Measurements from ENCODE around the gene ARHGAP26.

ARHGAP26 gene

DNA sequence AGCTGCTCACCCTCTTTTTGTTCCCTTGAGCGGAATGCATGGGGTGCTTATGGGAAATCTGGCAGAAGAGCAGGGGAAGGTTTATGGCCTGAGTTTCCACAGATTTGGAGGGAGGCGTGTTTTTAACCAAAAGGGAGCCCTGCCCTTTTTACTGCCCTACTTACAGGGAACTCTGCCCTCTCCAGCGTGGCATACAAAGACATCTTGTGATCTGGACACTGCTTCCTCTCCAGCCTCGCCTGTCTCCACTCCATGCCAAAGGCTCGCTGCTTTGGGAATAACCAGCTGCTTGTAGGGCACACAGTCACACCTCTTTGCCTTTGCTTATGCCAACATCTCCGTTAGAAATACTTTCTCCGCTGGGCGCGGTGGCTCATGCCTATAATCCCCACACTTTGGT is 314.2 kb downstream of the ARHGAP26 start:
- TF ChIP-seq, protein P1, sequence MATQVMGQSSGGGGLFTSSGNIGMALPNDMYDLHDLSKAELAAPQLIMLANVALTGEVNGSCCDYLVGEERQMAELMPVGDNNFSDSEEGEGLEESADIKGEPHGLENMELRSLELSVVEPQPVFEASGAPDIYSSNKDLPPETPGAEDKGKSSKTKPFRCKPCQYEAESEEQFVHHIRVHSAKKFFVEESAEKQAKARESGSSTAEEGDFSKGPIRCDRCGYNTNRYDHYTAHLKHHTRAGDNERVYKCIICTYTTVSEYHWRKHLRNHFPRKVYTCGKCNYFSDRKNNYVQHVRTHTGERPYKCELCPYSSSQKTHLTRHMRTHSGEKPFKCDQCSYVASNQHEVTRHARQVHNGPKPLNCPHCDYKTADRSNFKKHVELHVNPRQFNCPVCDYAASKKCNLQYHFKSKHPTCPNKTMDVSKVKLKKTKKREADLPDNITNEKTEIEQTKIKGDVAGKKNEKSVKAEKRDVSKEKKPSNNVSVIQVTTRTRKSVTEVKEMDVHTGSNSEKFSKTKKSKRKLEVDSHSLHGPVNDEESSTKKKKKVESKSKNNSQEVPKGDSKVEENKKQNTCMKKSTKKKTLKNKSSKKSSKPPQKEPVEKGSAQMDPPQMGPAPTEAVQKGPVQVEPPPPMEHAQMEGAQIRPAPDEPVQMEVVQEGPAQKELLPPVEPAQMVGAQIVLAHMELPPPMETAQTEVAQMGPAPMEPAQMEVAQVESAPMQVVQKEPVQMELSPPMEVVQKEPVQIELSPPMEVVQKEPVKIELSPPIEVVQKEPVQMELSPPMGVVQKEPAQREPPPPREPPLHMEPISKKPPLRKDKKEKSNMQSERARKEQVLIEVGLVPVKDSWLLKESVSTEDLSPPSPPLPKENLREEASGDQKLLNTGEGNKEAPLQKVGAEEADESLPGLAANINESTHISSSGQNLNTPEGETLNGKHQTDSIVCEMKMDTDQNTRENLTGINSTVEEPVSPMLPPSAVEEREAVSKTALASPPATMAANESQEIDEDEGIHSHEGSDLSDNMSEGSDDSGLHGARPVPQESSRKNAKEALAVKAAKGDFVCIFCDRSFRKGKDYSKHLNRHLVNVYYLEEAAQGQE (IDR thresholded peaks at IDR 0.05; ENCODE audit: insufficient read depth in 1 of 2, low read depth in 2 of 2, low read length in 2 of 2) = no peak
- TF ChIP-seq FOXP2 (optimal IDR thresholded peaks at IDR 0.05; ENCODE audit: borderline replicate concordance, extremely low read depth, extremely low read length, insufficient read depth) (no peak), POLR2AphosphoS5 (IDR thresholded peaks at IDR 0.05; ENCODE audit: low read depth, low read length) (no peak)

DNA sequence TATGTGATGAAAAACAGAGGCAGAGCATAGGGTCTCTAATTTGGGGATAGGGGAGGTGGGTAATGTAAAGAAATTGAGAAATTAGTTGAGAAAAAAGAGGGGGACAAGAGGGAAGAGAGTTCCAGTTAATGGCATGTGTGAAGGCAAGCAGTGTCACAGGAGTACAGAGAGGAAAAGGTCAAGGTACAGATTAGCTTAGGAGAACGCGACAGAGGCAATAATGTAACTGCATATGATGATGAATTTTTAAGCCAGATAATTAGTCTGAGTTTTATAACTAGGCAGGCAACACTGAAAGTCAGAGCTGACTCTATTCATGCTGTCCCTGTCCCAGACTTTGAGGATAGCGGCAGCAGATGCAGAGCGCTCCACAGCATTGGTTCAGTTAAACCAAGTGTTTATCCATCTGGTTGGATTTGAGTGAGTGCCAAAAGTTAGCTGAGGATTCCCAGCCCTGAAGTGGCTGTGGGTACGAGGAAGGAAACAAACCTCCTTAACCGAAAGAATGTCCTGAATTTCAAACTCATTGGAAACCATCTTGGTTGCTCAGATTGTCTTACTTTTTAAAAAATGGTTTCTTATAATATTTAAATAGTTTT is 315.2 kb downstream of the ARHGAP26 start:
- TF ChIP-seq SIN3A (IDR thresholded peaks at IDR 0.05; ENCODE audit: borderline replicate concordance, insufficient read depth, low read length) (no peak), POLR2AphosphoS5 (IDR thresholded peaks at IDR 0.05; ENCODE audit: low read depth, low read length) (no peak), TAF1 (IDR thresholded peaks at IDR 0.05; ENCODE audit: borderline replicate concordance, insufficient read depth, low read length) (no peak), FOXP2 (optimal IDR thresholded peaks at IDR 0.05; ENCODE audit: borderline replicate concordance, extremely low read depth, extremely low read length, insufficient read depth) (no peak)
- TF ChIP-seq, protein P1 (IDR thresholded peaks at IDR 0.05; ENCODE audit: insufficient read depth in 1 of 2, low read depth in 2 of 2, low read length in 2 of 2) = no peak

DNA sequence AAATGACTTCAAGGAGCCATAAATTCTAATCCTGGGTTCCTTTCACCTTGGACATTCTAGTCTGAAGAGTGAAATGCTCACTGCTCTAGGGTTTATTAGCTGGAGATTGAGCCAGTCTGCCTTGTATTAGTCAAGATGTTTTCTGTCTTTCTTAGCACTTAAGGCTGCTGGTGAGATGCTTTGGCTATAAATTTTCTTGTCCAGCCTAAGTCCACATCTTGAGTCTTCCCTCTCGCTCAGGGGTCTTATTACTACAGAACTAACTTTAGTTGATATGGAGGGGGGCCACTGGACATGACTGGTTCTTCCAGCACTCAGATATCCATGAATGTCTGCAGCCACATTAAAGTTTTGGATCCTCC is 316.4 kb downstream of the ARHGAP26 start:
- no peak for TF ChIP-seq FOXP2 (optimal IDR thresholded peaks at IDR 0.05; ENCODE audit: borderline replicate concordance, extremely low read depth, extremely low read length, insufficient read depth)
- TF ChIP-seq SIN3A (IDR thresholded peaks at IDR 0.05; ENCODE audit: borderline replicate concordance, insufficient read depth, low read length) = no peak
- no peak for TF ChIP-seq TAF1 (IDR thresholded peaks at IDR 0.05; ENCODE audit: borderline replicate concordance, insufficient read depth, low read length)
- TF ChIP-seq, protein P1 (IDR thresholded peaks at IDR 0.05; ENCODE audit: insufficient read depth in 1 of 2, low read depth in 2 of 2, low read length in 2 of 2) = no peak
- no peak for TF ChIP-seq POLR2AphosphoS5 (IDR thresholded peaks at IDR 0.05; ENCODE audit: low read depth, low read length)

DNA sequence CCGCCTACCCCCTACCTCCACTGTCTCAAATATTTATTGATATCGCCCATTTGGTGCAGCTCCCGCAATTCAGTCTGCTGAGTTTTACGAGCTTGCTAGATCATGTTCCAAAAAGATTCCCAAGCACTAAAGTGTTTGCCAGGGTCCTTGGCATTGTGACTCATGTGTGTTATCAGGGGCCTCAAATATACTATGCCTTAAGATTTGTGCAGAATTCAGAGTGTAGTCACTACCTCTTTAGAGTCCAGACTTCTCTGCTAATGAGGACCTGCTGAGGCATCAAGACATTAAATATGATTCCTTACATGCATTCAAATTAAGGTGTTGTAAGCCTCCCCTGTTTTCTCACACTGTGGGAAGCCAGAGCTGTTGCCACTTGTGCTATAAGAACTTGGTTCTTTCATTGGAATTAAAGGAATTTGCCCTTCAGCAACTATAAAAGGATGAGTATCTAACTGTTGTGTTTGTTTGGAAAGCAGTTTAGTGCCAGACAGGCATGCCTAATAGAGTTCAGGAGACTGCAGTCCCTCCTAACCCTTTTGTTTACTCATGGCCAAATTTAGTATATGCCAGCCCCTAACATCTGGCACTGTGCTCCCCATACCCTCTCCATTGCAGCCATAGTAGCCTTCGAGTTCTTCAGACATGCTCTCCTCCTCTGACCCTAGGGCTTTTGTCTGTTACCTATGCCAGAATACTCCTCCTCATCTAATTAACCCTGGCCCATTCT is 316.9 kb downstream of the ARHGAP26 start:
- TF ChIP-seq TAF1 (IDR thresholded peaks at IDR 0.05; ENCODE audit: borderline replicate concordance, insufficient read depth, low read length) (no peak), FOXP2 (optimal IDR thresholded peaks at IDR 0.05; ENCODE audit: borderline replicate concordance, extremely low read depth, extremely low read length, insufficient read depth) (no peak), POLR2AphosphoS5 (IDR thresholded peaks at IDR 0.05; ENCODE audit: low read depth, low read length) (no peak), SIN3A (IDR thresholded peaks at IDR 0.05; ENCODE audit: borderline replicate concordance, insufficient read depth, low read length) (no peak)
- TF ChIP-seq, protein P1 (IDR thresholded peaks at IDR 0.05; ENCODE audit: insufficient read depth in 1 of 2, low read depth in 2 of 2, low read length in 2 of 2) = no peak

Measured in PFSK-1 (cell line).